NCI-H146 (cell line): Measurements from ENCODE around the gene DENND1A.

Experiments
- DNase-seq: peaks from one replicate; lab custom pipeline; 2025; lab: John Stamatoyannopoulos, UW

Gene DENND1A

DNA sequence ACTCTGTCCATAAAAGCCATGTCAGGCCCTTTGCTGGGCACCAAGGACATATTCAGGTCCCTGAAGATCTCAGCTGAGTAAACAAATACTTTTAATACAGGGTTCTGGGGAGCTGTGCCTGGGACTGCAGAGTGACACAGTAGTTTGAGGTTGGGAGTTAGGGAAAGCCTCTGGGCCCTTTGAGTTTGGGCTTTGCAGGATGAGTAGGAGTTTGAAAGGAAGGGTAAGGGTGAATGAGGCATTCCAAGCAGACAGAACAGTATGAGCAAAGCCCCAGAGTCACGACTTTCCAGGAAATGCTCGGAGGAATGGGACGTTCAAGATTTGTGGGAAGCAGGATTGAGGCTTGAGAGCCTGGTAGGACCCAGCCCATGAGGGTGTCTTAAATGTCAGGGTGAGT, 560.6 kb downstream of the DENND1A start:
- DNase-seq: no peak

DNA sequence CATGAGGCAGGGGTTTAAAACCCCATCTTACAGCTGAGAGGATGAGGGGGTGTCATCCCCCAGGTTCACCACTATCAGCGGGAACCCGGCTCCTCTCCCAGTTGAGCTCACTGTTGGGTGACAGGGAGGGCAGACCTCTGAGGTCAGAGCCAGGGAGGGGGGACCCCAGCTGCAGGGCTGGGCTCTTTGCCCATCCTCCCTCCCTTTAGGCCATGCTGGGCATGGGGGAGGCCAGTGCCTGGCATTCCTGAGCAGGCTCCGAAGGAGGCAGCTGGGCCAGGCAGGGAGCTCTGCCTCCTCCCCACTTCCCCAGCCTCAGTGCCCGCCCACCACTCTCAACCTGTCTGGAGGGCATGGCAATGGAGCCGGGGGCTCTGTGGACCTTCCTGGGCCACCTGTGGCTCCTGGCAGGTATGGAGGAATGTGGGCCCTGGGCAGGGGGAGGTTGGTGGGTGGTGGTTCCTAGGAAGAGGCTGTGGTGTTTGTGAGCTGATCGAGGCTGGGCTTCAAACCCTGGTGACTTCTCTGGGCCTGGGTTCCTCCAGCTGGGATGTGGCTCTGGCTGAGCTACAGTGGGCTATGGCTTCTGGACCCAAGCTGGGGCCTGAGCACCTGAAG, 561.3 kb downstream of the DENND1A start:
- no peak for DNase-seq

DNA sequence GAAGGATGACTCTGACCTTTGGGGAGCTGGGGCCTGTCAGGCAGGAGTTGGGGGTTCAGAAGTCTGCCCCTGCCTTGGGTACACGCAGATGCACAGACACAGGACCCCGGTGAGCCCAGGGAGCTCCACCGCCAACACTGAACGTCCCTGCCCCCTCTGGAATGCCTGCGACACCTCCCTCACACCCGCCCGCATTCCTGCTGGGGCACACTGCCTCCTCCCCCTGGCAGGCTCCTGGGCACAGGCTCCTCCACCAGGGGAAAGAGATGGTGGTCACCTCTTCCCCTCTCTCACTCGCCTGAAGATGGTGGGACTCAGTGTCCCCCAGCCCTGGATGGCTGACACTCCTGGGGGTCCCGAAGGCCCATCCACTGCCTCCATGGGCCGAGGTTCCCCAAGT, 561.9 kb downstream of the DENND1A start:
- DNase-seq: no peak

DNA sequence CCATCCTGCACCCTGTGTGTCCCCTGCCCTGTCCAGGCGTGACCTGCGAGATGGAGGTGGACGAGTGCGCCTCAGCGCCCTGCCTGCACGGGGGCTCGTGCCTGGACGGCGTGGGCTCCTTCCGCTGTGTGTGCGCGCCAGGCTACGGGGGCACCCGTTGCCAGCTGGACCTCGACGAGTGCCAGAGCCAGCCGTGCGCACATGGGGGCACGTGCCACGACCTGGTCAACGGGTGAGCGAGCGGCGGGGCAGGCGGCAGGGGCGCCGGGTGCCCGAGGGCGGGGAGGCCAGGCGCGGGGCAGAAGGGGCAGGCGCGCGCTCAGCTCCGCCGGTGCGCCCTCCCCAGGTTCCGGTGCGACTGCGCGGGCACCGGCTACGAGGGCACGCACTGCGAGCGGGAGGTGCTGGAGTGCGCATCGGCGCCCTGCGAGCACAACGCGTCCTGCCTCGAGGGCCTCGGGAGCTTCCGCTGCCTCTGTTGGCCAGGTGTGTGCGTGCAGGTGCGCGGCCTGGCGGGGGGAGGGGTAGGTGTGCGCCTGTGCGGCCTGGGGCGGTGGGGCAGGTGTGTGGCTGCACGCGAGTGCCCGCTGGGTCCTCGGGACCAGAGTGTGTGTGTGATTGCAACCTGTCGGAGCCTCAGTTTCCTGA, 563.9 kb downstream of the DENND1A start:
- DNase-seq: no peak

- DNase-seq: no peak
Measured at GRCh38 chr9:123365287-123365880, 564.5 kb downstream of the DENND1A start.

DNA sequence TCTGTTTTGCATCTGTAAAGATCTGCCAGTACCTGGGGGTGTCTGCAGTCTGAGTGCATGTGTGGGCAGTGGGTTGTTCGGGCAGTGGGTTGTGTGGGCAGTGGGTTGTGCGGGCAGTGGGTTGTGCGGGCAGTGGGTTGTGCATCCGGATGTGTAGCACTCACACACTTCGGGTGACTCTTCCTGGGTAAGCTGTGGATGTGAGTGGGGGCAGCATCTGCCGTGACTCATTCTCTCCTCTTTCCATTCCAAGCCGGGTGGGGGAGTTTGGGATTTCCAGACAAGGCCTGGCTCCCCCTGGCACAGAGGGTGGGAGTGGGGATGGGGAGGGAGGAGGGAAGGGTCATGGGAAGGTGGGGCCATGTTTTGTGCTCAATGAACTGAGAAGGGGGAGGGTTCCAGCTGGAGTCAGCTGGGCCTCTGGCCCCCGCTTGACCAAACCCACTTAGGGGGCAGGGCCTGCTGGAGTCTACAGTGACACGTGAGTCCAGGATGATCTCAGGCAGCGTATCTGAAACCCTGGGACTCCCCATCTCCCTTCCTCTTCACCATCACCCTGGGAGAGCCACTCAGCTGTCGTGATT, 565.6 kb downstream of the DENND1A start:
- no peak for DNase-seq

DNA sequence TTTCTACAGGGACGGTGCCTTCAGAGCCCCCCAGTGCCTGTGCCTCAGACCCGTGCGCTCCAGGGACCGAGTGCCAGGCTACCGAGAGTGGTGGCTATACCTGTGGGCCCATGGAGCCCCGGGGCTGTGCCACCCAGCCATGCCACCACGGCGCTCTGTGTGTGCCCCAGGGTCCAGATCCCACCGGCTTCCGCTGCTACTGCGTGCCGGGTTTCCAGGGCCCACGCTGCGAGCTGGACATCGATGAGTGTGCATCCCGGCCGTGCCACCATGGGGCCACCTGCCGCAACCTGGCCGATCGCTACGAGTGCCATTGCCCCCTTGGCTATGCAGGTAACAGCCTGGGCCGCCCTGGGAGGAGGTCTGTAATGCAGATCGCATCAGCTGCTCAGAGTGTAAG, 567.1 kb downstream of the DENND1A start:
- no peak for DNase-seq

- DNase-seq: no peak
Measured at GRCh38 chr9:123361731-123362510, 568.0 kb downstream of the DENND1A start.

DNA sequence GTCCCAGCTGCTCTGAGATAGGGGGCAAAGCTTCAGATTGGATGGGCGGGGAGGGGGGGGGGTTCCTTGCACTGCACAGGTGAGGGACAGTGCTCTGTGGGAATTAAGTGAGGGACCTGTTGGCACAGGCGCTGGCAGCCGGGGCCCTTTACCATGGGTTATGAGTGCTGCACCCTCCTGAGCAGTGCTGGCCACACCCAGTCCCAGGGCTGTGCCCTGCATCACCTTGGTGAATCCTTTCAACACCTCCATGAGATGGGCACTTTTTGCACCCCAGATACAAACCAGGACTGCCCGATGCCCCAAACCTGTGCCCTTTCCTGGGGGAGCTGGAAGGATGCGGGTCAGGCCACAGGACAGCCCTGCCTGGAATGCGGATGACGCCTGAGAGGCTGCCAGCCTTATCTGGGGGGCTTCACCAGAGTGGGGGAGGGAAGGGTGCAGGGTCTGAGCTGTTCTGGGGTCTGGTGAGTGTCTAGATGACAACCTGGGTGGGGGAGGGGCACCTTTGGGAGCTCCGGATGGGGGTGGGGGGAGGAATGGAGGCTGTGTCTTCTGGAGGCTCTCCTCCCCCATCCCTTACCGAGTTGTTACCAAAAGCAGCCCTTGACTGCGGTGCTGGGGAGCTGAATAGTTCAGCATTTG, 568.7 kb downstream of the DENND1A start:
- DNase-seq: no peak

GRCh38 chr9:123360161-123361085, 569.5 kb downstream of the DENND1A start:
- DNase-seq: peak; percentile 55

- peak; percentile 44 for DNase-seq
Measured at GRCh38 chr9:123359546-123359945, 570.4 kb downstream of the DENND1A start.

- DNase-seq: no peak
Measured at GRCh38 chr9:123359106-123359505, 570.8 kb downstream of the DENND1A start.

DNA sequence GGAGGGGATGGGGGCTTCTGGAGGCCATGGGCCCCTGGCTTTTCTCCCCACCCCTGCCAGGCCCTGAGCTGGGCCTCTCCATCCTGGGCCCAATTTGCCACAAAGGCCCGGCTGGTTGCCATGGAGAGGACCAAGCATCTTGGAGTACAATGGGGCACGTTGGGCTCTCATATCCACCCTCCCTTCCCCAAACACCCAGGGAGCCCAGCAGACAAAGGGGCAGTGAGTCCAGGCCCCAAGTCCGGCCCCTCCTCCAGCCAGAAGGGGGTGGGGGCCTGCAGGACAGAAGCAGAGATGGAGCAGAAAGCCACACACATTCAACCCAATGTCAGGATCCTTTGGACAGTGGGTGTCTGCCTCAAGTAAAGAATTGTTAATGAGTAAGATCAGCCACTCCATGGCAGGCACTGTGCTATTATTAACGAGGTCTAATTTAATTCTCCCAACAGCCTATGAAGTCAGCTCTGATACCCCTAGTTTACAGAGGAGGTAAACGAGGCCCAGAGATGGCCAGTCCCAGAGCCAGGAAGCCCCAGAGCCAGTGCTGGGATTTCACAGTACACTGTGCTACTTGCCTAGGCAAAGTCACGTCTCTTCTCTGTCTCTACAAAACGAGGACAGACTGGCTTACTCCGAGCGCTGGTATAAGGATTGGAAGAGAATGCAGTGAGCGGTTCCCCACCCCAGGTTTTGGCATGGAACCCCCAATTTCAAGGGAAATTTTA, 571.6 kb downstream of the DENND1A start:
- no peak for DNase-seq

GRCh38 chr9:123357743-123358059, 572.2 kb downstream of the DENND1A start:
- DNase-seq: no peak

- no peak for DNase-seq
Measured at GRCh38 chr9:123356851-123357742, 572.8 kb downstream of the DENND1A start.

DNA sequence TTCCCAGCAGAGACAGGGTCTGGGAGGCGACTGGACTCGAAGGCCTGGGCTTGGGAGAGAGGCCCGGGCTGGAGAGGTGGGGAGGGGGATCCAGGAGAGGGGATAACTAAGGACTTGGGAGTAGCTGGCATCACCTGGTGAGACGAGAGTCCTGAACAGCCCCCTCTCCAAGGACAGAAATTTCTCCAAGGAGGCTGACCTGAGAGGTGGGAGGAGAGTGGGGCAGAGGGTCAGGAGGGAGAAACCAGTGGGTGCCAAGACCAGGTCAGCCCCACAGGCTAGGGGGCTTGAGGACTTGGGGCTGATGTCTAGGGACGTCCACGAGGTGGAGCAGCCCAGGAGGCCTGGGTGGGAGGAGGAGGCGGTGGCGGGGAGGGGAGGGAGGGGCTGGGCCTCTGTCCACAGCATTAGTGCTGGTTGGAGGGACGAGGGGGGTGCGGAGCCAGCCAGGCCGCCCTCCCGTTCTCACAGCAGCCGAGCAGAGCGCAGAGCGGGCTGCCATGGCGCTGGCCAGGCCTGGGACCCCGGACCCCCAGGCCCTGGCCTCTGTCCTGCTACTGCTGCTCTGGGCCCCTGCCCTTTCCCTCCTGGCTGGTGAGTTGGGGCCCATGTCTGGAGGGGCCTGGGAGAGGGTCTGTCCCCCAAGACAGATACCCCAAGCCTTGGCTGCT, 574.0 kb downstream of the DENND1A start, which contains the start of gene CRB2:
Gene CRB2 (plus strand): TSS at position 437 of the 671 bp plus-strand sequence. CDS start 64 bp downstream, at position 501.
- DNase-seq: no peak

DNA sequence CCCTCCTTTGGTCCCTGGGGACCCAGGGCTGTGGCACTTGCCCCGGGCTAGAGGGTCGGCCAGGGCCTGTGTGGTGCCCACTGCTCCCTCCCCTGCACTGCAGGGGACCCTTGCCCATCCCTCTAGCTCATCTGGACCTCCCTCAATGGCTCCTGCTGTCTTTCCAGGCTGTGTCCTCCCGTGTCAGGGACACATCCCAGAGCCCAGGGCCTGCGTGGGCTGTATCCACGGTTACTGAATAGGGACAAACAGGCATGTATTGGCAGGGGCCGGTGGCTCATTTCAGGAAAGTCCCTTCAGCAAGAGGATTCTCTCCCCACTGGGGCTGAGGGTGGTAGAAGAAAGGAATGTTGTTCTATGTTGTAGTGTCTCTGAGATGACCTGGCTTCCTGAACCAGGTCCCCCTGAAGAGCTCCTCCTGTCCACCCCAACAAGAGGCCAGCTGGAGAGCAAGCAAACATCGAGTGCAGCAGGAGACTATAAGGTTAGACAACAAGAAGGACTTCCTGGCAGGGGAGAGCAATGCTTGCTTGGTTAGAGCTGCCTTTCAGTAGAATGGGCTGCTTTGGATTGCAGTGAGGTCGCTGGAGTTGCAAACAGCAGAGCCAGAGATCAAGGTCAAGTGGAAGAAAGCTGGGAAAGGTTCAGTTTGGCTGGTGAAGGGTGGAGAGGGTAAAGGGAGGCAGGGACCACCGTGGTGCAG, 575.0 kb downstream of the DENND1A start:
- DNase-seq: no peak
